IPS-18a (cell line): ENCODE results near the gene DBH.

Experiments used
- H3K27ac ChIP-seq: one replicate; pipeline ENCODE4 v1.5.1; 2013; ENCODE audit warnings: low read length
- H3K27me3 ChIP-seq: one replicate; pipeline ENCODE4 v1.6.1; 2013; ENCODE audit warnings: mild to moderate bottlenecking, low read length; ENCODE audit not compliant: control insufficient read depth, insufficient read depth
- H3K36me3 ChIP-seq: one replicate; pipeline ENCODE4 v1.6.1; 2013; ENCODE audit warnings: low read depth, low read length; ENCODE audit not compliant: control insufficient read depth
- H3K4me1 ChIP-seq: one replicate; pipeline ENCODE4 v1.6.1; 2013; ENCODE audit warnings: low read depth, low read length; ENCODE audit not compliant: control insufficient read depth
- H3K4me3 ChIP-seq: one replicate; pipeline ENCODE4 v1.5.1; 2013; ENCODE audit warnings: low read length
- H3K9ac ChIP-seq: one replicate; pipeline ENCODE4 v1.6.1; 2013; ENCODE audit warnings: mild to moderate bottlenecking, low read length, moderate library complexity
- H3K9me3 ChIP-seq: one replicate; pipeline ENCODE4 v1.6.1; 2013; ENCODE audit warnings: low read depth, low read length; ENCODE audit not compliant: control insufficient read depth

Gene DBH

GRCh38 chr9:133635533-133636531 lies at the start of gene DBH:
TSS of gene DBH (plus strand) at chr9:133636363. CDS start at chr9:133636372, 9 bp downstream.
- no peak within 1 kb of the TSS for H3K4me3 ChIP-seq
- H3K27ac ChIP-seq, result no peak within 1 kb of the TSS
- no peaks in the 10 kb centered on the region for H3K9me3 ChIP-seq
- H3K36me3 ChIP-seq, result no peaks in the 10 kb centered on the region
- H3K27me3 ChIP-seq, result no peaks in the 10 kb centered on the region
- peaks cover 25% of the 10 kb centered on the region for H3K4me1 ChIP-seq
- no peak within 1 kb of the TSS for H3K9ac ChIP-seq

- Histone ChIP-seq H3K27me3 (no peaks in the 10 kb centered on the region), H3K9ac (no peak overlapping the region), H3K4me3 (no peak overlapping the region)
Observed at GRCh38 chr9:133587051-133587450, 49.1 kb upstream of the DBH start.

DNA sequence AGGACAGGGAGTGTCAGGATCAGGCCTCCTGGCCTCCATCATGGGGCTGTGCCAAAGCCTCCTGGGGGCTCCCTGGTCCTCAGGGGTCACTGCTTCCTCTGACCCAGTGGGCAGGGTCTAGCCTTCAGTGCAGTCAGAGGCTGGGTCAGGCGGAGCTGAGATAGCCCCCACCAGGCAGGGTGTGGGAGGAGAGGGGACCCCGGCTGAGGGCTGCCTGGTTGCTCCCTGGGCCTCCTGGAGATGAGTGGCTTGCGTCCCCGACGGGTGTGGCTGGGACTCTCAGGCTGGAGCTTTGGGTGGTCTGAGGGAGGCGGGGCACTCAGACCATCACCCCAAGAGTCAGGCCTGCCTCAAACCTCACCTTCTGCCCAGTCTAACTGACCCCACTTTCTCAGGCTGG lies 48.7 kb upstream of the DBH start:
- Histone ChIP-seq H3K4me3 (no peak overlapping the region), H3K27me3 (no peaks in the 10 kb centered on the region), H3K36me3 (no peaks in the 10 kb centered on the region), H3K4me1 (peaks cover 11% of the 10 kb centered on the region), H3K27ac (no peak overlapping the region), H3K9me3 (no peaks in the 10 kb centered on the region), H3K9ac (no peak overlapping the region)

More at GRCh38 chr9:133587051-133587450, 49.1 kb upstream of the DBH start:
- Histone ChIP-seq H3K4me1 (peaks cover 11% of the 10 kb centered on the region), H3K9me3 (no peaks in the 10 kb centered on the region), H3K36me3 (no peaks in the 10 kb centered on the region), H3K27ac (no peak overlapping the region)

DNA sequence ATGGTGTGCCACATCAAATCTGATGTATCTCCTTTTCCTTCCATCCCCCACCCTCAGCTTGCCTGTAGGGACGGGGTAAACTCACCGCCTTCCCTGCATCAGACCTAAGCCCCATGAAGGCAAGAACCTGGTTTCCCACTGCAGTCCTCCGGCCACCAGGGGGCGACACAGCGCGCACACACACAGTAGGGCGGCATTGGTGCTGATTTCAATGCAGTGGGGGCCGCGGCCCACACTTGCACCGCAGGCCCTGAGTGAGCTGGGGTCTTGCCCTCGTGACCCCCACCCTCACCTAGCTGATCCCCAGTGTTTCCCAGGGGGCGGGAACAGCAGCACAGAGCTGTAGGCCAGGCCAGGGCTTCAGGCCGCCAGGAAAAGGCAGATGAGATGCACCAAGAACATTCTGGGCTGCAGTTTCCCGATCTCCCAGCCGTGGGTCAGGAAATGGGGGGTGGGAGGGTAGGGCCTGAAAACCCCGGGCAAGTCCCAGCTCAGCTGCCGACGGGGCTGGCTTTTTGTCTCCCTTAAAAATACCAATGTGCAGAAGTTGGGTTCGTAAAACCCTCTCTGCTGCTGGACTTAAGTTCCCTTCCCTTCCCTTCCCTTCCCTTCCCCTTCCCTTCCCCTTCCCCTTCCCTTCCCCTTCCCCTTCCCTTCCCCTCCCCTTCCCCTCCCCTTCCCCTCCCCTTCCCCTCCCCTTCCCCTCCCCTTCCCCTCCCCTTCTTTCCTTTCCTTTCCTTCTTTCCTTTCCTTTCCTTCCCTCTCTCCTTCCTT lies 46.5 kb upstream of the DBH start:
- H3K4me3 ChIP-seq, result no peak overlapping the region
- no peaks in the 10 kb centered on the region for H3K9me3 ChIP-seq
- H3K27me3 ChIP-seq, result no peaks in the 10 kb centered on the region
- no peak overlapping the region for H3K27ac ChIP-seq
- no peak overlapping the region for H3K9ac ChIP-seq
- H3K36me3 ChIP-seq, result no peaks in the 10 kb centered on the region
- H3K4me1 ChIP-seq, result peaks cover 5% of the 10 kb centered on the region

DNA sequence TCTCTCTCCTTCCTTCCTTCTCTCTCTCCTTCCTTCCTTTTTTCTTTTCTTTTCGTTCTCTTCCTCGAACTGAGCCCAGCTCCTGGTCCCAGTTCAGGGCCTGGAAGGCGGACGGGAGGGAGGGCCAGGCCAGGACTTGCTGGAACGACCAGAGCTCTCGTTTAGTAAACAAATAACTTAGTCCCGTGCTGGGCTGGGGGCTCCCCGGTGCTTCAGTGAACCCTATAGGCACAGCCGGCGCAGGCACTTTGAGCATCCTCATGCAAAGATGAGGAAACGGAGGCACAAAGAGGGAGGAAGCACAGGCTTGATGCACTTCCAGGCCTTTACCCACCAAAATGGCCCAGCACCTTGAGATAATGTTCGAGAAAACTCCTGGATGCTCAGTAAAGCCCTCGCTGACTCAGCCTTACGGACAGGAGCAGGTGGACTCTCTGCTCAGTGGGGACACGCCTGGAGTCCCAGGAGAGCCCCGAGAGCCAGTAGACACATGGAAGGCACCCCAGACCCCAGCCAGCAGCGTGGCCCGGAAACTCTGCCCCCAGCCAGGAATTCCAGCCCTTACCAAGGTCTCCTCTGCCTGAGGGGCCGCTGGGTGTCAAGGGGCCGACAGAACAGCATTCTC lies 45.8 kb upstream of the DBH start:
- no peak overlapping the region for H3K27ac ChIP-seq
- H3K4me3 ChIP-seq, result no peak overlapping the region
- H3K9me3 ChIP-seq, result no peaks in the 10 kb centered on the region
- H3K9ac ChIP-seq, result no peak overlapping the region
- H3K27me3 ChIP-seq, result no peaks in the 10 kb centered on the region
- peaks cover under 1% of the 10 kb centered on the region for H3K4me1 ChIP-seq
- H3K36me3 ChIP-seq, result no peaks in the 10 kb centered on the region

DNA sequence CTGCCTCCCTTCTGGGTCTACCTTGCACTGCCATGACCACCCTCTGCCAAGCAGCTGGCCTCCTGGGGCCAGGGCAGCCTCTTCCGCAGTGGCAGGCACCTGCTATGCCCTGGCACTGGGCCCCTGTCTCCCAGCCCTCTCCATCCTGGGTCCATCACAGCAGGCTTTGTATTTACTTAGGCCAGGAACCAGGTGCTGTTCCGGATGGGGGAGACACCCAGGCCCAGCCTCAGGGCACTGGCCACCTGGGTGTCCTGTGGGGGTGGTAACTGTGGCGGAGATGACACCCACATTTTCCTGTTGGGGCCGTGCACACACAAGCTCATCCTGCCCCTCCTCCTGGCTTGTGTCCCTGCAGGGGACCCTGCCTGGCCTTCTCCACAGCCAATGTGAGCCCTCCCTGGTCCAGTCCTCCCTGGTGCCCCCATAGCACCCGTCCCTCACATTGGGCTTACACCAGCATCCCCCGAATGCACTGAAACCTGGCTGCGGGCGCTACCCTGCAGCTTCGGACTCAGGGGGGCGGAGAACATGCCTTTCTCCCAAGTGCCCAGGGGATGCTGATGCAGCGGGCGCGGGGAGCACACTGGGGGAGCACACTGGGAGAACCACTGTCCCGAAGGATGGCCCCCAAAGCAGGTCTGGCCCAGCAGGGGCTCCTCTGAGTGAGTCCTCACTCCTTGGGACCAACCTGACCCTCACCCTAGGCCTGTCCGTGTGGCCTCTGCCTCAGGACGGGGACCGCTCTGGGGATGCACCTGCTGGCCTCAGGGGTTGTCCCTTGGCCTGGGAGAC lies 44.9 kb upstream of the DBH start:
- H3K9ac ChIP-seq, result no peak overlapping the region
- H3K4me3 ChIP-seq, result no peak overlapping the region
- H3K27me3 ChIP-seq, result no peaks in the 10 kb centered on the region
- no peaks in the 10 kb centered on the region for H3K4me1 ChIP-seq
- no peaks in the 10 kb centered on the region for H3K36me3 ChIP-seq
- H3K9me3 ChIP-seq, result no peaks in the 10 kb centered on the region
- no peak overlapping the region for H3K27ac ChIP-seq

DNA sequence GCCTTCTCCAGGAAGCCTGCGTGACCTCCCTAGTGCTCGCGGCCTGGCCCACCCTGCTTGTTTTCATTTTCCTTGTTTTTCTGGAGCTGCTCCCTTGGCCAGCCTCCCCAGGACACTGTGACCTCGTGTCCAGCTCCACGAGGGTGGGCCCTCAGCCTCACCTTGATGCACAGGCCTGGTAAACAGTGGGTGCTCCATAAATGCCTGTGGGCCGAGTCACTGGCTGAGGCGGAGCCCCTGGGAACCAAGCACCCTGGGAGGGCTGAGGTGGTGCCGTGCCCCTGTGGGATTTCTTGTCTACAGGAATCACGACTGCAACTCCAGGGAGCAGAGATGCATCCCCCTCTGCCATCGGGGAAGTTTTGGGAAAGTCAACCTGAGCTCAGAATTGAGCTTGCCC lies 44.2 kb upstream of the DBH start:
- Histone ChIP-seq H3K9me3 (peaks cover 2% of the 10 kb centered on the region), H3K27me3 (no peaks in the 10 kb centered on the region), H3K36me3 (no peaks in the 10 kb centered on the region), H3K9ac (no peak overlapping the region), H3K27ac (no peak overlapping the region), H3K4me1 (no peaks in the 10 kb centered on the region), H3K4me3 (no peak overlapping the region)

DNA sequence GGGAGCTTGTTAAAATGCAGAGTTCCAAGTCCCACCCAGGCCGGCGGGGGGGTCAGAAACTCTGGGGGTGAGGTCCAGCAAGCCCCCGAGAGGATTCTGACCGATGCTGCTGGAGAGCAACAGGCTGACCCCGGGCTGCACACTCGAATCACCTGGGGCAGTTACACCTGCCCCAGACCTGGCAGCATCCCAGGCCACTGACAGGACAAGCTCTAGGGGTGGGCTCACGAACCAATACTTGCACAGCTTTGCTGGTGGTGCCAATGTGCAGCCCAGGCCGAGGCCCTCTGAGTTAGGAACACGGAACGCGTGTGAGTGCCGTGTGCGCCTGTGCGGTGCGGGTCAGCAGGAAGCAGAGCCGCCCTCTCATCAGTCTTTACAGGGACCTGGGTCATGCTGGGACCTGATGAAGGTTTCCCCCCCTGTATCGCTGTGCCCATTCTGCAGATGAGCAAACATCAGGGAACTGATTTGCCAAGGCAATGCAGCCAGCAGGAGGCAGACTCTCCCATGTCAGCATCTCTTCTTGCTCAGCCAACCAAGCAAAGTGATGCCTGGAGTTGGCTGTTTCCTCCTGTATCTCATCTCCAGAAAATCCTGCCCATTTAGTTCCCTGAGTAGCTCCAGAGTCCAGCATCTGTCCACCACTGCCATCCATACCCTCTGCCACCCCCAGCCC lies 43.3 kb upstream of the DBH start:
- Histone ChIP-seq H3K9ac (no peak overlapping the region), H3K36me3 (no peaks in the 10 kb centered on the region), H3K27me3 (no peaks in the 10 kb centered on the region), H3K4me3 (no peak overlapping the region), H3K9me3 (peaks cover 8% of the 10 kb centered on the region), H3K4me1 (no peaks in the 10 kb centered on the region), H3K27ac (no peak overlapping the region)

- Histone ChIP-seq H3K36me3 (no peaks in the 10 kb centered on the region), H3K4me1 (no peaks in the 10 kb centered on the region), H3K4me3 (no peak overlapping the region), H3K9me3 (peaks cover 8% of the 10 kb centered on the region), H3K27ac (no peak overlapping the region), H3K27me3 (no peaks in the 10 kb centered on the region), H3K9ac (no peak overlapping the region)
Observed at GRCh38 chr9:133593587-133594253, 42.4 kb upstream of the DBH start.

DNA sequence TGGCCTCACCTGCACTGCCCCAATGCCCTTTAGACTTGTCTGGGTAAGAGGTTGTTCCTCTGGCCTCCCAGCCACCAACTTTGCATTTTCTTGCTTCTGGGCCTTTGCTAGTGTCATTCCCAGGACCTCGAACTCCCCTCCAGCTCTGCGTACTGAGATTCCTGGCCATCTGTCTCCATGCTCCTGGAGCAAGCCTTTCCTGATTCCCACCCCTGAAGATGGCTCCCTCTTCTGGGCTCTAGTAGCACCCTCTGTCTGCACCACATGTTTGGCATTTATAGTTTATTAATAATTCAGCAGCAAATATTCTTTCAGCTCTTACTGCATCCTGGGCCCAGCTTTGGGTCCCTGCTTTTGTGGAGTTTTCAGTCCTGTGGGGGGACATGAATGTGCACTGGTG lies 41.9 kb upstream of the DBH start:
- H3K27me3 ChIP-seq, result no peaks in the 10 kb centered on the region
- H3K4me1 ChIP-seq, result no peaks in the 10 kb centered on the region
- peaks cover 8% of the 10 kb centered on the region for H3K9me3 ChIP-seq
- no peak overlapping the region for H3K9ac ChIP-seq
- no peak overlapping the region for H3K27ac ChIP-seq
- H3K36me3 ChIP-seq, result no peaks in the 10 kb centered on the region
- H3K4me3 ChIP-seq, result no peak overlapping the region
